ENCODE data around the gene SEPTIN14. TPM values are rescaled to one million over a fixed set of nuclear protein-coding genes. Genes with fewer than 3 reads are reported as not detected.
"Not testable (repeated sequence)": the region's sequence is repeated elsewhere in the genome, so short reads cannot be mapped to it uniquely, and the experiment has no call there.

The SEPTIN14 gene
- not detected in 2 replicates for total RNA-seq (2014; rRNA removed; shearing (Covaris generic); ENCODE audit: low replicate concordance)

- H2AFZ ChIP-seq (ENCODE audit: low read length); H3K36me3 ChIP-seq (ENCODE audit: insufficient read depth, low read length); H3K4me1 ChIP-seq (ENCODE audit: low read length); H3K27me3 ChIP-seq (ENCODE audit: low read length); H3K27ac ChIP-seq (ENCODE audit: low read length); H3K9me2 ChIP-seq (replicated peaks; ENCODE audit: insufficient read depth, low read length); H3K4me2 ChIP-seq (ENCODE audit: low read depth, low read length, poor library complexity, severe bottlenecking); H3K9me3 ChIP-seq (ENCODE audit: low read length); H3K4me3 ChIP-seq (ENCODE audit: low read length); DNase-seq; H3K9ac ChIP-seq (ENCODE audit: low read length); H3K79me2 ChIP-seq (ENCODE audit: low read length); H4K20me1 ChIP-seq (ENCODE audit: insufficient read depth, low read depth, low read length): not testable (repeated sequence)
Measured at GRCh38 chr7:55862652-55863051, at the start of gene SEPTIN14. Gene SEPTIN14, minus strand, starts transcription at chr7:55862752. Its CDS starts 756 bp downstream, at chr7:55861996.

GRCh38 chr7:55903985-55904759, 41.6 kb upstream of the SEPTIN14 start:
- Histone ChIP-seq H3K4me3 (ENCODE audit: low read length) (no peak overlapping the region), H3K9ac (ENCODE audit: low read length) (no peak overlapping the region), H3K36me3 (ENCODE audit: insufficient read depth, low read length) (peaks cover 5% of the 10 kb centered on the region), H3K79me2 (ENCODE audit: low read length) (0 out of 2 replicates have a peak, but pooled peaks cover 1% of the 10 kb centered on the region), H3K4me1 (ENCODE audit: low read length) (peaks cover 6% of the 10 kb centered on the region), H3K9me3 (ENCODE audit: low read length) (no peaks in the 10 kb centered on the region), H3K27ac (ENCODE audit: low read length) (no peak overlapping the region), H3K4me2 (ENCODE audit: low read depth, low read length, poor library complexity, severe bottlenecking) (no peak overlapping the region), H3K27me3 (ENCODE audit: low read length) (no peaks in the 10 kb centered on the region), H2AFZ (ENCODE audit: low read length) (no peak overlapping the region), H4K20me1 (ENCODE audit: insufficient read depth, low read depth, low read length) (no peaks in the 10 kb centered on the region), H3K9me2 (replicated peaks; ENCODE audit: insufficient read depth, low read length) (no peaks in the 10 kb centered on the region)
- DNase-seq = no peak

GRCh38 chr7:55901059-55901458, 38.5 kb upstream of the SEPTIN14 start:
- H3K4me2 ChIP-seq (ENCODE audit: low read depth, low read length, poor library complexity, severe bottlenecking); H3K79me2 ChIP-seq (ENCODE audit: low read length); H3K9ac ChIP-seq (ENCODE audit: low read length); H3K27ac ChIP-seq (ENCODE audit: low read length); H3K4me3 ChIP-seq (ENCODE audit: low read length); H3K9me3 ChIP-seq (ENCODE audit: low read length); H3K27me3 ChIP-seq (ENCODE audit: low read length); H2AFZ ChIP-seq (ENCODE audit: low read length); H4K20me1 ChIP-seq (ENCODE audit: insufficient read depth, low read depth, low read length); H3K9me2 ChIP-seq (replicated peaks; ENCODE audit: insufficient read depth, low read length); H3K36me3 ChIP-seq (ENCODE audit: insufficient read depth, low read length); H3K4me1 ChIP-seq (ENCODE audit: low read length); DNase-seq: not testable (repeated sequence)

- Histone ChIP-seq H3K9me3 (ENCODE audit: low read length) (no peaks in the 10 kb centered on the region), H3K36me3 (ENCODE audit: insufficient read depth, low read length) (no peaks in the 10 kb centered on the region), H3K4me1 (ENCODE audit: low read length) (no peaks in the 10 kb centered on the region), H3K9ac (ENCODE audit: low read length) (no peak overlapping the region), H3K9me2 (replicated peaks; ENCODE audit: insufficient read depth, low read length) (no peaks in the 10 kb centered on the region), H3K27ac (ENCODE audit: low read length) (no peak overlapping the region), H3K79me2 (ENCODE audit: low read length) (no peaks in the 10 kb centered on the region), H3K4me3 (ENCODE audit: low read length) (no peak overlapping the region), H3K4me2 (ENCODE audit: low read depth, low read length, poor library complexity, severe bottlenecking) (no peak overlapping the region), H2AFZ (ENCODE audit: low read length) (no peak overlapping the region), H4K20me1 (ENCODE audit: insufficient read depth, low read depth, low read length) (no peaks in the 10 kb centered on the region), H3K27me3 (ENCODE audit: low read length) (no peaks in the 10 kb centered on the region)
- no peak for DNase-seq
Measured at GRCh38 chr7:55898287-55898686, 35.7 kb upstream of the SEPTIN14 start.

- H2AFZ ChIP-seq (ENCODE audit: low read length) = no peak overlapping the region
- no peak for DNase-seq
- H3K79me2 ChIP-seq (ENCODE audit: low read length) = no peaks in the 10 kb centered on the region
- no peaks in the 10 kb centered on the region for H3K27me3 ChIP-seq (ENCODE audit: low read length)
- no peaks in the 10 kb centered on the region for H3K9me2 ChIP-seq (replicated peaks; ENCODE audit: insufficient read depth, low read length)
- H3K27ac ChIP-seq (ENCODE audit: low read length) = no peak overlapping the region
- no peaks in the 10 kb centered on the region for H3K36me3 ChIP-seq (ENCODE audit: insufficient read depth, low read length)
- H3K9ac ChIP-seq (ENCODE audit: low read length) = no peak overlapping the region
- H3K9me3 ChIP-seq (ENCODE audit: low read length) = no peaks in the 10 kb centered on the region
- H4K20me1 ChIP-seq (ENCODE audit: insufficient read depth, low read depth, low read length) = no peaks in the 10 kb centered on the region
- no peak overlapping the region for H3K4me2 ChIP-seq (ENCODE audit: low read depth, low read length, poor library complexity, severe bottlenecking)
- no peak overlapping the region for H3K4me3 ChIP-seq (ENCODE audit: low read length)
- no peaks in the 10 kb centered on the region for H3K4me1 ChIP-seq (ENCODE audit: low read length)
Measured at GRCh38 chr7:55895021-55895420, 32.5 kb upstream of the SEPTIN14 start.

GRCh38 chr7:55893940-55894339, 31.4 kb upstream of the SEPTIN14 start:
- no peak for DNase-seq
- Histone ChIP-seq H3K9me3 (ENCODE audit: low read length) (no peaks in the 10 kb centered on the region), H3K36me3 (ENCODE audit: insufficient read depth, low read length) (no peaks in the 10 kb centered on the region), H3K27ac (ENCODE audit: low read length) (no peak overlapping the region), H3K9me2 (replicated peaks; ENCODE audit: insufficient read depth, low read length) (no peaks in the 10 kb centered on the region), H3K4me1 (ENCODE audit: low read length) (no peaks in the 10 kb centered on the region), H3K4me3 (ENCODE audit: low read length) (no peak overlapping the region), H3K4me2 (ENCODE audit: low read depth, low read length, poor library complexity, severe bottlenecking) (no peak overlapping the region), H3K9ac (ENCODE audit: low read length) (no peak overlapping the region), H2AFZ (ENCODE audit: low read length) (no peak overlapping the region), H3K79me2 (ENCODE audit: low read length) (peaks cover 1% of the 10 kb centered on the region; the same call in 1 of the 2 replicates), H4K20me1 (ENCODE audit: insufficient read depth, low read depth, low read length) (no peaks in the 10 kb centered on the region), H3K27me3 (ENCODE audit: low read length) (no peaks in the 10 kb centered on the region)

- H3K9me3 ChIP-seq (ENCODE audit: low read length); H4K20me1 ChIP-seq (ENCODE audit: insufficient read depth, low read depth, low read length); H3K27ac ChIP-seq (ENCODE audit: low read length); H3K36me3 ChIP-seq (ENCODE audit: insufficient read depth, low read length); H3K27me3 ChIP-seq (ENCODE audit: low read length); H3K9me2 ChIP-seq (replicated peaks; ENCODE audit: insufficient read depth, low read length); DNase-seq; H3K79me2 ChIP-seq (ENCODE audit: low read length): not testable (repeated sequence)
- peak overlapping the region; percentile 76 for H3K4me2 ChIP-seq (ENCODE audit: low read depth, low read length, poor library complexity, severe bottlenecking)
- peak overlapping the region; percentile 92; the same call in 1 of the 2 replicates for H2AFZ ChIP-seq (ENCODE audit: low read length)
- H3K9ac ChIP-seq (ENCODE audit: low read length) = peak overlapping the region; percentile 70
- peaks cover 14% of the 10 kb centered on the region for H3K4me1 ChIP-seq (ENCODE audit: low read length)
- peak overlapping the region; percentile 66 for H3K4me3 ChIP-seq (ENCODE audit: low read length)
Measured at GRCh38 chr7:55888378-55888777, 25.8 kb upstream of the SEPTIN14 start.

- Histone ChIP-seq H3K27ac (ENCODE audit: low read length) (no peak overlapping the region), H3K4me3 (ENCODE audit: low read length) (peak overlapping the region; percentile 66)
Measured at GRCh38 chr7:55887821-55888247, 25.3 kb upstream of the SEPTIN14 start.

More at GRCh38 chr7:55887821-55888247, 25.3 kb upstream of the SEPTIN14 start:
- Histone ChIP-seq H3K4me1 (ENCODE audit: low read length) (peaks cover 14% of the 10 kb centered on the region), H4K20me1 (ENCODE audit: insufficient read depth, low read depth, low read length) (no peaks in the 10 kb centered on the region), H3K79me2 (ENCODE audit: low read length) (peaks cover 10% of the 10 kb centered on the region), H3K36me3 (ENCODE audit: insufficient read depth, low read length) (no peaks in the 10 kb centered on the region), H3K9me3 (ENCODE audit: low read length) (no peaks in the 10 kb centered on the region), H3K9me2 (replicated peaks; ENCODE audit: insufficient read depth, low read length) (no peaks in the 10 kb centered on the region), H2AFZ (ENCODE audit: low read length) (peak overlapping the region; percentile 92; the same call in 1 of the 2 replicates), H3K27me3 (ENCODE audit: low read length) (no peaks in the 10 kb centered on the region), H3K9ac (ENCODE audit: low read length) (peak overlapping the region; percentile 70), H3K4me2 (ENCODE audit: low read depth, low read length, poor library complexity, severe bottlenecking) (peak overlapping the region; percentile 76)
- no peak for DNase-seq
